Fibroblast of mammary gland (primary cell): ENCODE results near the gene RNASEH2C.

ENCODE experiments used
- DNase-seq: peaks from one replicate; pipeline ENCODE4 v3.0.0-alpha.2; 2010; ENCODE audit warnings: low read depth
- H3K4me3 ChIP-seq: 2 replicates; pipeline ENCODE4 v1.5.1; 2011; ENCODE audit warnings: low read depth, mild to moderate bottlenecking, low read length, moderate library complexity; ENCODE audit not compliant: control insufficient read depth
- CTCF ChIP-seq: conservative IDR thresholded peaks from 2 replicates; pipeline ENCODE4 v1.5.1; 2011; ENCODE audit warnings: low read depth, low read length, inconsistent platforms; ENCODE audit not compliant: control insufficient read depth, insufficient read depth

Gene RNASEH2C

GRCh38 chr11:65730461-65730860, 9.9 kb upstream of the RNASEH2C start:
- TF ChIP-seq CTCF: no peak
- no peak for DNase-seq
- H3K4me3 ChIP-seq: no peak overlapping the region

- no peak for TF ChIP-seq CTCF
- no peak overlapping the region for H3K4me3 ChIP-seq
- no peak for DNase-seq
Observed at GRCh38 chr11:65727865-65728264, 7.3 kb upstream of the RNASEH2C start.

- no peak for DNase-seq
- H3K4me3 ChIP-seq: no peak overlapping the region
- no peak for TF ChIP-seq CTCF
Observed at GRCh38 chr11:65726660-65727059, 6.1 kb upstream of the RNASEH2C start.

- DNase-seq: no peak
Observed at GRCh38 chr11:65722261-65722660, 1.7 kb upstream of the RNASEH2C start.

GRCh38 chr11:65719871-65720210, 757 bp downstream of the RNASEH2C start:
- DNase-seq: peak; percentile 52
- TF ChIP-seq CTCF: no peak
- peak overlapping the region; percentile 69 for H3K4me3 ChIP-seq

More at GRCh38 chr11:65722261-65722660, 1.7 kb upstream of the RNASEH2C start:
- H3K4me3 ChIP-seq: no peak overlapping the region
- no peak for TF ChIP-seq CTCF

GRCh38 chr11:65718964-65719492, 1.6 kb downstream of the RNASEH2C start:
- peak; percentile 51 for DNase-seq
- peak overlapping the region; percentile 69 for H3K4me3 ChIP-seq
- no peak for TF ChIP-seq CTCF

- H3K4me3 ChIP-seq: no peak overlapping the region
- TF ChIP-seq CTCF: no peak
- no peak for DNase-seq
Observed at GRCh38 chr11:65718531-65718930, 2.1 kb downstream of the RNASEH2C start.
